ENCODE results near the gene BLM.
"Not testable (repeated sequence)": the region's sequence is repeated elsewhere in the genome, so short reads cannot be mapped to it uniquely, and the experiment has no call there.

BLM gene

GRCh38 chr15:90822204-90822955, 105.2 kb downstream of the BLM start:
- DNase-seq (ENCODE audit: low read depth): no peak

- DNase-seq (ENCODE audit: low read depth): no peak
Measured at GRCh38 chr15:90823455-90823974, 106.4 kb downstream of the BLM start.

GRCh38 chr15:90825115-90825899, 108.2 kb downstream of the BLM start:
- not testable (repeated sequence) for DNase-seq (ENCODE audit: low read depth)

- DNase-seq (ENCODE audit: low read depth): not testable (repeated sequence)
Measured at GRCh38 chr15:90826206-90826885, 109.2 kb downstream of the BLM start.

GRCh38 chr15:90826886-90827435, 109.8 kb downstream of the BLM start:
- DNase-seq (ENCODE audit: low read depth): no peak

- DNase-seq (ENCODE audit: low read depth): no peak
Measured at GRCh38 chr15:90828111-90828510, 111.0 kb downstream of the BLM start.

GRCh38 chr15:90829126-90829525, 112.0 kb downstream of the BLM start:
- no peak for DNase-seq (ENCODE audit: low read depth)

GRCh38 chr15:90829942-90830440, 112.8 kb downstream of the BLM start:
- DNase-seq (ENCODE audit: low read depth): no peak

- DNase-seq (ENCODE audit: low read depth): no peak
Measured at GRCh38 chr15:90834626-90835025, 117.5 kb downstream of the BLM start.

- DNase-seq (ENCODE audit: low read depth): no peak
Measured at GRCh38 chr15:90836296-90836871, 119.2 kb downstream of the BLM start.

GRCh38 chr15:90837094-90837493, 119.9 kb downstream of the BLM start:
- DNase-seq (ENCODE audit: low read depth): no peak

- DNase-seq (ENCODE audit: low read depth): peak; percentile 79
Measured at GRCh38 chr15:90838139-90838538, 121.0 kb downstream of the BLM start.

- DNase-seq (ENCODE audit: low read depth): no peak
Measured at GRCh38 chr15:90838544-90838943, 121.4 kb downstream of the BLM start.

GRCh38 chr15:90839187-90840071, 122.3 kb downstream of the BLM start:
- no peak for DNase-seq (ENCODE audit: low read depth)

- no peak for DNase-seq (ENCODE audit: low read depth)
Measured at GRCh38 chr15:90840157-90840855, 123.2 kb downstream of the BLM start.

- no peak for DNase-seq (ENCODE audit: low read depth)
Measured at GRCh38 chr15:90840954-90841353, 123.8 kb downstream of the BLM start.

- no peak for DNase-seq (ENCODE audit: low read depth)
Measured at GRCh38 chr15:90844696-90845095, 127.5 kb downstream of the BLM start.

GRCh38 chr15:90845201-90845949, 128.2 kb downstream of the BLM start:
- no peak for DNase-seq (ENCODE audit: low read depth)

- not testable (repeated sequence) for DNase-seq (ENCODE audit: low read depth)
Measured at GRCh38 chr15:90849424-90849823, 132.3 kb downstream of the BLM start.
